Measurements from ENCODE around the gene OXTR. TPM values are rescaled to one million over a fixed set of nuclear protein-coding genes. Genes with fewer than 3 reads are reported as not detected.
"Not testable (repeated sequence)": the region's sequence is repeated elsewhere in the genome, so short reads cannot be mapped to it uniquely, and the experiment has no call there.

OXTR gene
- total RNA-seq, 2 donors from 2014 or later: 0.47 to 0.52 TPM

DNA sequence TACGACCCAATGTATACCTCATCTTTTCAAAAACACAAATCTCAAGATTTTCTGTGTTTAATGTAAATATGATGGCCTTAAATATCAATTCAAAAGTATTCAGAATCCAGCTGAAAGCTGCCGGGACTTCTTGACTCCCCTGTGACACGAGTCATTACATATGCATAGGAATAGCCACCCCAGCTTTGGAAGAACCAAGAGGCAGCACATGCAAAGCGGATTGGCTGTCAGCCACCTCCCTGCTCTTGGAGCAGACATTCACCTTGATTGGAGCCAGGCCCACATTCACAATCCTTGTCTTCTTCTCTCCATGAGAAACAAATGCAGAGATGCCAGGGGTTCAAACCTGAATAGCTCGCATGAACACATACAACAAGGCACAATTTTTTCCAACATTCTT lies 46.6 kb downstream of the OXTR start:
- Histone ChIP-seq H3K9me3 (no peaks in the 10 kb centered on the region), H3K4me1 (no peaks in the 10 kb centered on the region), H3K36me3 (no peaks in the 10 kb centered on the region), H3K4me3 (no peak overlapping the region), H3K27ac (no peak overlapping the region), H3K27me3 (no peaks in the 10 kb centered on the region)
- no peak for DNase-seq (ENCODE audit: low spot score)
- TF ChIP-seq, protein P1, sequence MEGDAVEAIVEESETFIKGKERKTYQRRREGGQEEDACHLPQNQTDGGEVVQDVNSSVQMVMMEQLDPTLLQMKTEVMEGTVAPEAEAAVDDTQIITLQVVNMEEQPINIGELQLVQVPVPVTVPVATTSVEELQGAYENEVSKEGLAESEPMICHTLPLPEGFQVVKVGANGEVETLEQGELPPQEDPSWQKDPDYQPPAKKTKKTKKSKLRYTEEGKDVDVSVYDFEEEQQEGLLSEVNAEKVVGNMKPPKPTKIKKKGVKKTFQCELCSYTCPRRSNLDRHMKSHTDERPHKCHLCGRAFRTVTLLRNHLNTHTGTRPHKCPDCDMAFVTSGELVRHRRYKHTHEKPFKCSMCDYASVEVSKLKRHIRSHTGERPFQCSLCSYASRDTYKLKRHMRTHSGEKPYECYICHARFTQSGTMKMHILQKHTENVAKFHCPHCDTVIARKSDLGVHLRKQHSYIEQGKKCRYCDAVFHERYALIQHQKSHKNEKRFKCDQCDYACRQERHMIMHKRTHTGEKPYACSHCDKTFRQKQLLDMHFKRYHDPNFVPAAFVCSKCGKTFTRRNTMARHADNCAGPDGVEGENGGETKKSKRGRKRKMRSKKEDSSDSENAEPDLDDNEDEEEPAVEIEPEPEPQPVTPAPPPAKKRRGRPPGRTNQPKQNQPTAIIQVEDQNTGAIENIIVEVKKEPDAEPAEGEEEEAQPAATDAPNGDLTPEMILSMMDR (IDR thresholded peaks at IDR 0.05): no peak

DNA sequence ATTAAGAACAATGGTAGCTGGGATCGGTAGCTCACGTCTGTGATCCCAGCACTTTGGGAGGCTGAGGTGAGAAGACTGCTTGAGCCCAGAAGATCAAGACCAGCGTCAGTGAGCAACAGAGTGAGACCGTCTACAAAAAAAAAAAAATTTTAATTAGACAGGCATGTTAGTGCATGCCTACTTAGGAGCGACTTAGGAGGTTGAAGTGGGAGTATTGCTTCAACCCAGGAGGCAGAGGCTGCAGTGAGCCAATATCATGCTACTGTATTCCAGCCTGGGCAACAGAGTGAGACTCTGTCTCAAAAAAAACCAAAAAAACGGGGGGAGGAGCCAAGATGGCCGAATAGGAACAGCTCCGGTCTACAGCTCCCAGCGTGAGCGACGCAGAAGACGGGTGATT lies 53.7 kb downstream of the OXTR start:
- H3K4me3 ChIP-seq; H3K27ac ChIP-seq; H3K9me3 ChIP-seq; H3K4me1 ChIP-seq; H3K36me3 ChIP-seq; H3K27me3 ChIP-seq; DNase-seq (ENCODE audit: low spot score): not testable (repeated sequence)

DNA sequence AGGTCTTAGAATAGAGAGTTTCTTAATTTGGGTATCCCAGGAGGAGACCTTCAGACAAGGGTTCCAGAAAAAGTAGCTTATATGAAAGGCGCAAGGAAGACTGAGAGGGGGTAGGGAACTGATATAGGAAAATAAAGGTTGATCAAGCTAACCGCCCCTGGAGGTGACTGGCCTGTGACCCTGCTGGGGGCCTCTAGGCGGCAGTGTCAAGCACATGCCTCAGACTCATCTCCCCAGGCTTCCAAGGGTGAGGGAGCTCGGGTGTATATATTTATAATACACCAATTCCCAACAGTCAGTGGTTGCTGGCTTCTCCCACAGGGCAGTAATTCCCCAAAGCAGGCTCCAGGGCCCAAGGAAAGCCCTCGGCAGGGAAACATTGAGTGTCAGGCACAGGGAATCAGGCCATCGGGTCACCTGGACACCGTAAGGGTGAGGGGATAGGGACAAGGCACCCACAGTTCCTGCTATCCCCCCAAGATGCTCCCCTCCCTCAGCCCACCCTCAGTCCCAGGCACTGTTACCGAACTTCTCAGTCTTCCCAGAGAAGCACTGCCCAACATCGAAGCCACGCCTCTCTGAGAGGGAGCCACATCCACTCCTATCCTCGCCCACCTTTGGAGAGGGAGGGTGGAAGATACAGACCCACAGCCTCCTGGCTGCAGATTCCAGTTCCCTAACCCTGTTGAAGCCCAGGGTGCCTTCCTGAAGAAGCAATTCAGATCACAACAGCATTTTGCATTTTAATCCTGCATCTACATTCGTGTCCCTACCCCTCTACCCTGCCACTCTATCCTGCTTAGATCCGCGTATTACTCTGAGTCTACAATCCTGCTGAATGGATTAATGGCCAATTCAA lies 55.3 kb downstream of the OXTR start:
- no peak overlapping the region for H3K4me3 ChIP-seq
- H3K36me3 ChIP-seq: no peaks in the 10 kb centered on the region
- H3K9me3 ChIP-seq: no peaks in the 10 kb centered on the region
- H3K4me1 ChIP-seq: no peaks in the 10 kb centered on the region
- TF ChIP-seq, protein P1 (IDR thresholded peaks at IDR 0.05): no peak
- no peaks in the 10 kb centered on the region for H3K27me3 ChIP-seq
- DNase-seq (ENCODE audit: low spot score): no peak
- H3K27ac ChIP-seq: no peak overlapping the region

DNA sequence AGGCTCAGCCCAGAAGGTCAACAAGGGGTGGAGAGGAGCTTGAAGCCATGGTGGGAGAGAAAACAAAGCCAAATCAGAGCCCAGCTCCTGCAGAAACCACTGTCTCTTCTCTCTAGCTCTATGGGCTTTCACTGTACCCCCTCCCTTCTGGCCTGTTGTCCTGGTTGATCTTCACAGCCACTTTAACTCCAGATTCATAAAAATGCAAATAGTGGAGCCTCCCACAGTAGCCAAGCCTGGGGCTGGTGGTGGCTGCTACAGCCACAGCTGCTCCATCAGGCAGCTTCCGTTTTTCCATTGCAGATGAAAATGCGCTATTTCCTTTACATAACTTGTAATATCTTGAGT lies 56.5 kb downstream of the OXTR start:
- H3K27ac ChIP-seq: no peak overlapping the region
- H3K36me3 ChIP-seq: no peaks in the 10 kb centered on the region
- no peaks in the 10 kb centered on the region for H3K4me1 ChIP-seq
- no peaks in the 10 kb centered on the region for H3K9me3 ChIP-seq
- no peak for DNase-seq (ENCODE audit: low spot score)
- H3K27me3 ChIP-seq: no peaks in the 10 kb centered on the region
- no peak overlapping the region for H3K4me3 ChIP-seq
- TF ChIP-seq, protein P1 (IDR thresholded peaks at IDR 0.05): no peak

DNA sequence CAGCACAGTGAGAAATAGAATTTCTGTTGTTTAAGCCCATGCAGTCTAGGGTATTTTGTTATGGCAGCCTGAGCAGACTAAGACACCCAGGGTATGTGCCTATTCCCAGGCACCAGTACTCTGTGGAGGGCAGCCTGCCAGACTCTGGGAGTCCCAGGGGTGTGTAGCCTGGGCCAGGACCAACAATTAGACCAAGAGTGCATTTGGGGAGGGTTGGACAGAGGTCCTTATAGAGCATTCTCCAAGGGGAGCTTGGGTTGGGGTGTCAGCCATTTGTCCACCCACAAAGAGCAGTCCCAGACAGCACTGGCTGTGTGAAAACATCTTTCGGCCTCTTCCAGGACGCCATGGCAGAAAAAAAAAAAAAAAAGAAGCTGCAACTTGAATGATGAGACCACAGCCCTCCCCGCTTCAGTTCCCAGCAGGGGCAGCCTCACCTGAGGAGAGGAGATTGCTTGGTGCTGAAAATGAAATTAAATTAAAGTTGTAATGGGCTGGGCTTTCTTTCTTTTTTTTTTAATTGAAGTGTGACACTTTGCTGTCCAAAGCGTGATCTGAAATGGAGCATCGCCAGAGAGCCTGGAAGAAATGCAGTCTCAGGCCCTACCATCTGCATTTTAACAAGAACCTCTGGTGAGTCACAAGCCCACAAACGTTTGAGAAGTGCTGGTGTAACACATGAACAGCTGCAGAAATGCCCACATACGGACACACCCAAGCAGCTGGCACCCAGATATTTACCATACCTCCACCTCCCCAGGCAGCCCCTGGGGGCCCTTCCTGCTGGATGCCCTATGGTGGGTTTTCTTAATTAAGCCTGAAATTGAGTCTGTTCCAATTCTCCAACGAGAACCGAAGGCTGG lies 57.1 kb downstream of the OXTR start:
- TF ChIP-seq, protein P1 (IDR thresholded peaks at IDR 0.05): no peak
- H3K4me3 ChIP-seq: no peak overlapping the region
- H3K4me1 ChIP-seq: no peaks in the 10 kb centered on the region
- no peaks in the 10 kb centered on the region for H3K9me3 ChIP-seq
- no peak for DNase-seq (ENCODE audit: low spot score)
- no peaks in the 10 kb centered on the region for H3K36me3 ChIP-seq
- H3K27ac ChIP-seq: no peak overlapping the region
- no peaks in the 10 kb centered on the region for H3K27me3 ChIP-seq

DNA sequence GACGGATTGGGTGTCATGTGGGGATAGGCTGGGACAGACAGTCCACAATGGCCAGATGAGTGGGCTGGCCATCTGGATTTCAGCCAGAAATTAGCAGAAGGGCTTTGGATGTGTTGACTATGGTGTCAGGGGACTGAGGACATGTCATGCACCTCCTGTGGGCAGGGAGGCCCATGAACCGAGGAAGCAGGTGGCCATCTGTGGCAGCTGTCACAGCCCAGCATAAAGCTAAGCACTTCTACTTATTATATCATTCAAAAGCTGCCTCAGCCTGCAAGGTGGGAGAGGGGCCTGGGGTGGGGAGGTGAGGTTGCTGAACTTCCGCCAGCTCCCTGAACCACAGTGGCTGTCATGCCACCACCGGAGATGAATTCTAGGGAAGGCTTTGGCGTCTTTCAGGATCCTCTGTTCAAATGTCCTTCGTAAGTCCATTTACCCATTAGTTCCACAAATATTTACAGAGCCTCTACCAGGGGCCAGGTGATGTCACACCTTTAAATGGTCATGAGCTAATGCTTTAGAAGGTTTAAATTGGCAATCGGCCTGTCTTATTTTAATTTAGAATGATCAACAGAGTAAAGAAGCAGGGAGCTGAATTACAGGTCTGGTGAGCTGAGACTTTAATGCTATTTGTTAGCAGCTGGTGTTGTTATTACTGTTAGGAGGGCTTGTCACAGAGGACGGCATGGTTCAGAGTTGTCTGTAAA lies 59.5 kb downstream of the OXTR start:
- H3K4me1 ChIP-seq: no peaks in the 10 kb centered on the region
- DNase-seq (ENCODE audit: low spot score): no peak
- H3K27ac ChIP-seq: no peak overlapping the region
- TF ChIP-seq, protein P1 (IDR thresholded peaks at IDR 0.05): no peak
- no peak overlapping the region for H3K4me3 ChIP-seq
- H3K9me3 ChIP-seq: no peaks in the 10 kb centered on the region
- H3K27me3 ChIP-seq: no peaks in the 10 kb centered on the region
- no peaks in the 10 kb centered on the region for H3K36me3 ChIP-seq
